Upper lobe of left lung (tissue), 6 donors: ENCODE results near the gene ITPK1. TPM values are rescaled to one million over a fixed set of nuclear protein-coding genes. Genes with fewer than 3 reads are reported as not detected.

ENCODE experiments used
- ATAC-seq, 2 donors: fragments of 200-7000 bp; cut with Tn5 transposase; one replicate each; pipeline ENCODE4 v1.9.1; 2022; ENCODE audit warnings: mild to moderate bottlenecking in 2 of 2, moderate library complexity in 2 of 2; ENCODE audit not compliant: low FRiP score in 2 of 2
- DNase-seq, 2 donors: peaks; one replicate each; pipeline ENCODE4 v3.0.0-alpha.2; 2019 to 2020
- H3K27ac ChIP-seq, 4 donors: fragments of 200-600 bp; sonication (generic); one replicate each; pipeline ENCODE4 v1.5.1; 2016 to 2019
- H3K27me3 ChIP-seq, 4 donors: fragments of 200-600 bp; sonication (generic); one replicate each; pipeline ENCODE4 v1.5.1; 2017 to 2019
- H3K36me3 ChIP-seq, 4 donors: fragments of 200-600 bp; sonication (generic); one replicate each; pipeline ENCODE4 v1.5.1; 2016 to 2019
- H3K4me1 ChIP-seq, 4 donors: fragments of 200-600 bp; sonication (generic); one replicate each; pipeline ENCODE4 v1.5.1; 2018 to 2019
- H3K4me3 ChIP-seq, 4 donors: fragments of 200-600 bp; sonication (generic); one replicate each; pipeline ENCODE4 v1.5.1; 2017 to 2019; ENCODE audit warnings: mild to moderate bottlenecking in 2 of 4, moderate library complexity in 1 of 4
- H3K9me3 ChIP-seq, 4 donors: fragments of 200-600 bp; sonication (generic); one replicate each; pipeline ENCODE4 v1.5.1; 2018 to 2019
- EP300 ChIP-seq, 4 donors: sonication (generic); formaldehyde crosslinking; IDR thresholded peaks; one replicate each; pipeline ENCODE4 v1.5.1; 2017; ENCODE audit warnings: antibody characterized with exemption in 4 of 4, control low read depth in 2 of 4
- POLR2A ChIP-seq, 4 donors: fragments of 450-650 bp; IDR thresholded peaks; one replicate each; pipeline ENCODE4 v1.5.1; 2016 to 2017; ENCODE audit warnings: antibody characterized with exemption in 4 of 4, mild to moderate bottlenecking in 2 of 4
- POLR2AphosphoS5 ChIP-seq, 2 donors: sonication (generic); formaldehyde crosslinking; IDR thresholded peaks; one replicate each; pipeline ENCODE4 v1.5.1; 2017; ENCODE audit warnings: antibody characterized with exemption in 2 of 2
- WGBS, 2 donors: methylation state at CpG; one replicate each; pipeline ENCODE4 v1.1.5; 2017 to 2018; 5-methylcytosine and 5-hydroxymethylcytosine counted together
- total RNA-seq, 6 donors: library from RNA; depleted of rRNA in 4 of 6; stranded (reverse); fragments of >200 nt in 4 of 6; gene quantifications; one replicate each; pipeline versions ENCODE4 v1.1.0 to v1.2.1, GENCODE V29; 2016 to 2021
- TF ChIP-seq, protein P1 (sequence below), 6 experiments: fragments of 450-650 bp in 4 of 6; fragments of 200-600 bp in 2 of 6; sonication (generic) in 2 of 6; IDR thresholded peaks; one replicate each; pipeline ENCODE4 v1.5.1; 2016 to 2019; ENCODE audit warnings: antibody characterized with exemption in 6 of 6
- donor health status: DM: no; HTN: no; CAD: no; lungs with moderate emphysema.
- donor health status: DM: no; HTN: yes; CAD: no; lungs with severe emphysema.

Gene ITPK1
- total RNA-seq, 6 donors from 2014 or later, result 41.9 to 128 (median 86.1) TPM

DNA sequence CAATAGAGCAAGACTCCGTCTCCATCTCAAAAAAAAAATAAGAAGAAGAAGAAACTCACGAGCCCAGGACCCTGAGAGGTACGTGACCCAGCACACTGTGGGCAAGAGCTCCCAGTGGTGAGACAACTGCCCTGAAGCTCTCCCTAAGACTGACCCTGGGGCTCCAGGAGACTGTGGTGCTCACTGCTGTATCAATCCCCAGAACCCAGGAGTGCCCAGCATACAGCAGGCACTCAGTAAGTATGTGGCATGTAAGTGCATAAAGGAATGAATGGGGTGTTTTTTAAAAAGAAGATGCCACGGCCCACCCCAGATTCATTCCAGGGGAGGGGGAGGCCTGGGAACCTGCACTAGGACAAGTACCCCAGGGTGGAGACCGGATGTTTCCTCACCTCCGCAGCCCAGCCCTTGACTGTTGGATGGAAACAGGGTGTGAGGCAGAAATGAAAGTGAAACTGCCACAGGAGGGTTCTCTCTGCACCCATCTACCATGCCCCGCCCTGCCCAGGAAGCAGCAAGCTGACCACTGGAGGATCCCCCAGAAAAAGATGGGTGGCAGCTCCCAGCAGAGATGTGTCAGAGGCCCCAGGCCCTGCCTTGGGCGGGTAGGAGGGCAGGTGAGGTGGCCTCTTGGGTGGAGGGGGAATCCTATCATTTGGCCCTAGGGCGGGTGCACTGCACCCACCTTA lies 12.2 kb downstream of the ITPK1 start:
- DNase-seq (peak in 1 of 2 donors; percentile 83), ATAC-seq (peak; percentile 64 to 65)
- H3K9me3 ChIP-seq, result no peaks in the 10 kb centered on the region
- no peak for TF ChIP-seq POLR2A (IDR thresholded peaks at IDR 0.05)
- TF ChIP-seq POLR2AphosphoS5 (IDR thresholded peaks at IDR 0.05), result no peak
- WGBS, 2 donors, result 56% methylated on average over 7 to 9 of the region's 9 CpGs
- peaks cover 48 to 64% (median 60%) of the 10 kb centered on the region in 4 donors for H3K4me1 ChIP-seq
- H3K27me3 ChIP-seq, result no peaks in the 10 kb centered on the region
- H3K27ac ChIP-seq, result peak overlapping the region; percentile 48 to 83 (median 60)
- H3K36me3 ChIP-seq, result no peaks in the 10 kb centered on the region
- peak overlapping the region in 3 of 4 donors; percentile 20 to 33 (median 29) for H3K4me3 ChIP-seq

DNA sequence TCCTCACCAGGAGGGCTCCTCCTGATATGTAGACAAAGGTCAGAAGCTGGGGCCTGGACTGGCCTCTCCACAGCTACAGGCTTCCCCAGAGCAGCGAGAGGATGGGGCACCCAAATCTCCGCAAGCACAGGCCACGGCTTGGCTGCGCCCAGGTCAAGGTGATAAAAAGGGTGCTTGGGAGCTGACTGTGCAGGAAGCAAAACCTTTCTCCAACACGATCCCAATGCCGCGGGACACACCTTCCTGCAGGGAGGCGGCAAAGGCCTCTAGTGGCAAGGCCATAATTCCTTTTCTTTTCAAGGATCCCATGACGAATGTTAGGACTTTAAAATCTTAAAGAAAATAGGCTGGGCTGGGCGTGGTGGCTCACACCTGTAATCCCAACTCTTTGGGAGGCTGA lies 13.6 kb downstream of the ITPK1 start:
- H3K27me3 ChIP-seq, result no peaks in the 10 kb centered on the region
- no peak for ATAC-seq
- no peaks in the 10 kb centered on the region for H3K9me3 ChIP-seq
- H3K27ac ChIP-seq, result no peak overlapping the region
- TF ChIP-seq POLR2A (IDR thresholded peaks at IDR 0.05), result no peak
- TF ChIP-seq EP300 (IDR thresholded peaks at IDR 0.05), result no peak
- TF ChIP-seq POLR2AphosphoS5 (IDR thresholded peaks at IDR 0.05), result no peak
- TF ChIP-seq, protein P1, sequence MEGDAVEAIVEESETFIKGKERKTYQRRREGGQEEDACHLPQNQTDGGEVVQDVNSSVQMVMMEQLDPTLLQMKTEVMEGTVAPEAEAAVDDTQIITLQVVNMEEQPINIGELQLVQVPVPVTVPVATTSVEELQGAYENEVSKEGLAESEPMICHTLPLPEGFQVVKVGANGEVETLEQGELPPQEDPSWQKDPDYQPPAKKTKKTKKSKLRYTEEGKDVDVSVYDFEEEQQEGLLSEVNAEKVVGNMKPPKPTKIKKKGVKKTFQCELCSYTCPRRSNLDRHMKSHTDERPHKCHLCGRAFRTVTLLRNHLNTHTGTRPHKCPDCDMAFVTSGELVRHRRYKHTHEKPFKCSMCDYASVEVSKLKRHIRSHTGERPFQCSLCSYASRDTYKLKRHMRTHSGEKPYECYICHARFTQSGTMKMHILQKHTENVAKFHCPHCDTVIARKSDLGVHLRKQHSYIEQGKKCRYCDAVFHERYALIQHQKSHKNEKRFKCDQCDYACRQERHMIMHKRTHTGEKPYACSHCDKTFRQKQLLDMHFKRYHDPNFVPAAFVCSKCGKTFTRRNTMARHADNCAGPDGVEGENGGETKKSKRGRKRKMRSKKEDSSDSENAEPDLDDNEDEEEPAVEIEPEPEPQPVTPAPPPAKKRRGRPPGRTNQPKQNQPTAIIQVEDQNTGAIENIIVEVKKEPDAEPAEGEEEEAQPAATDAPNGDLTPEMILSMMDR (IDR thresholded peaks at IDR 0.05), result no peak
- peaks cover 35 to 57% (median 47%) of the 10 kb centered on the region in 4 donors for H3K4me1 ChIP-seq
- 97 to 98% methylated on average over 9 to 10 of the region's 10 CpGs for WGBS, 2 donors
- H3K4me3 ChIP-seq, result no peak overlapping the region
- no peak for DNase-seq
- H3K36me3 ChIP-seq, result no peaks in the 10 kb centered on the region

DNA sequence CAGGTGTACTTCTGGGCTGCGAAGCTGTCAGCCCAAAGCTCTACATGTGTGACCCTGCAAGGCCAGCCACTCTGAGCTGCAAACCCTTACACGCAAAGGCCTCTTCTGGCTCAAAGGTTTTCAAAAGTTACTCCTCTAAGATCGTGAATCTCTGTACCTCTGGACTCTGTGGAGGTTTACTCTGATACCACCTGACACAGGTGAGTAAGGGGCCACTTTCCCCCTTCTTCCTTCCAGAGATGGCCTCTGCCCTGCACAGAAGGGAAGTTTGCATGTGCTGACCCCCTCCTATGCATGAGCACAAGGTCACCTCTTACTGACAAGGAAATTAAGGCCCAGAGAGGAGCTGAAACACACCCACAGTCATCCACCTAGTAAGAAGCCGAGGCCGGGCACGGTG lies 14.5 kb downstream of the ITPK1 start:
- WGBS, 2 donors, result 94% methylated on average over 6 of the region's 6 CpGs

DNA sequence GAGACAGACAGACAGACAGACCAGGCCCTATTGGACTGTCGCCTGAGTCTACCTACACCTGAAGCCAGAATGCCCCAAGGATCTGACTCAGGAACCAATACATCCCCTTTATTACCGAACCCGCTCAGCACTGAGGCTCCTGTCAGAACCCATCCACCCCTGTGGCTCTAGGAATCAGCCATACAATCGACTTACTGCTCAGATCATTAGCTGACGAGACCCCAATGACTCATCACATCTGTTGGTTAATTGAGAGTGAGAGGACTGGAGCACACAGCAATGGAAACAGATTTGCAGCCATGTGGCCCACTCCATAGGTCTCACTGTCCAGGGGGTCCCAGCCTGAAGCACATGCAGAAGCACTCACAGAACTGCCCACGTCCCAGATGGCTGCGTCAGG lies 15.2 kb downstream of the ITPK1 start:
- DNase-seq (no peak), ATAC-seq (no peak)
- no peaks in the 10 kb centered on the region for H3K9me3 ChIP-seq
- no peak for TF ChIP-seq POLR2AphosphoS5 (IDR thresholded peaks at IDR 0.05)
- no peak for TF ChIP-seq POLR2A (IDR thresholded peaks at IDR 0.05)
- TF ChIP-seq EP300 (IDR thresholded peaks at IDR 0.05), result no peak
- TF ChIP-seq, protein P1 (IDR thresholded peaks at IDR 0.05), result no peak
- H3K27ac ChIP-seq, result no peak overlapping the region
- no peak overlapping the region for H3K4me3 ChIP-seq
- no peaks in the 10 kb centered on the region for H3K27me3 ChIP-seq
- H3K36me3 ChIP-seq, result no peaks in the 10 kb centered on the region
- WGBS, 2 donors, result 78 to 89% methylated on average over 3 to 7 of the region's 7 CpGs
- H3K4me1 ChIP-seq, result peaks cover 22 to 49% (median 32%) of the 10 kb centered on the region in 4 donors

More for the DNA sequence above, 14.5 kb downstream of the ITPK1 start:
- Histone ChIP-seq H3K27ac (no peak overlapping the region), H3K27me3 (no peaks in the 10 kb centered on the region), H3K36me3 (no peaks in the 10 kb centered on the region), H3K9me3 (no peaks in the 10 kb centered on the region), H3K4me1 (peaks cover 27 to 55% (median 38%) of the 10 kb centered on the region in 4 donors), H3K4me3 (no peak overlapping the region)
- DNase-seq, result no peak
- ATAC-seq, result no peak
- TF ChIP-seq POLR2A (IDR thresholded peaks at IDR 0.05) (no peak), POLR2AphosphoS5 (IDR thresholded peaks at IDR 0.05) (no peak), EP300 (IDR thresholded peaks at IDR 0.05) (no peak)
- TF ChIP-seq, protein P1 (IDR thresholded peaks at IDR 0.05), result no peak

DNA sequence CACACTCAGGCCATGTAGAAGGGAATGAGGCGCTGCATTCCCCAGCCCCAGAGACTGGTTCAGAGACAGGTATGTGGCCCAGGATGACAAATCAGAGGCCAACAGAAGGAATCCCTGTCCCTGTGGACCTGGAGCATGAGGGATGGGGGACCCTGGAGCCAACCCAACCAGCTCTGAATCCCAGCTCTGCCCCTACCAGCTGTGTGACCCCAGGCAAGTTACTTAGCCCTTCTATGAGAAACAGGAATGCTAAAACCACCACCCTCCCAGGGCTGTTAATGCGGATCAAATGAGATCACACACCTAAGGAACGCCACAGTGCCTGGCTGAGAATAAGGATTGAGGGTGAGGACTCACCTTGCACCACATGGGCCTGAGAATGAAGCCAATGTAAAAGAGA lies 15.6 kb downstream of the ITPK1 start:
- Histone ChIP-seq H3K9me3 (no peaks in the 10 kb centered on the region), H3K27ac (no peak overlapping the region), H3K4me3 (no peak overlapping the region), H3K27me3 (no peaks in the 10 kb centered on the region), H3K4me1 (peaks cover 19 to 45% (median 29%) of the 10 kb centered on the region in 4 donors), H3K36me3 (no peaks in the 10 kb centered on the region)
- 96 to 100% methylated on average over 3 of the region's 3 CpGs for WGBS, 2 donors
- TF ChIP-seq POLR2A (IDR thresholded peaks at IDR 0.05), result no peak
- TF ChIP-seq, protein P1 (IDR thresholded peaks at IDR 0.05), result no peak
- TF ChIP-seq EP300 (IDR thresholded peaks at IDR 0.05), result no peak
- TF ChIP-seq POLR2AphosphoS5 (IDR thresholded peaks at IDR 0.05), result no peak
- DNase-seq (no peak), ATAC-seq (no peak)
